ENCODE measurements around the gene SGSH. TPM values are rescaled to one million over a fixed set of nuclear protein-coding genes. Genes with fewer than 3 reads are reported as not detected.

Gene SGSH
- total RNA-seq, 4 donors from 2014 or later = 27.0 to 79.3 (median 31.2) TPM

DNA sequence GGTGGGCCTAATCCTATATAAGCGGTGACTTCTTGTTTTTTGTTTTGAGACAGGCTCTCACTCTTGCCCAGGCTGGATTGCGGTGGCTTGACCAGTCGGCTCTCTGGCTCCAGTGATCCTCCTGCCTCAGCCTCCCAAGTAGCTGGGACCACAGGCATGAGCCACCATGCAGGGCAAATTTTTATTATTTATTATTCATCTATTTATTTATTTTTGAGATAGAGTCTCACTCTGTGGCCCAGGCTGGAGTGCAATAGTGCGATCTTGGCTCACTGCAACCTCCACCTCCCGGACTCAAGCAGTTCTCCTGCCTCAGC, 35.9 kb upstream of the SGSH start:
- no peaks in the 10 kb centered on the region for H3K27me3 ChIP-seq
- peaks cover 25% of the 10 kb centered on the region for H3K4me1 ChIP-seq
- TF ChIP-seq CTCF (IDR thresholded peaks at IDR 0.05) = no peak
- no peak for TF ChIP-seq POLR2A (IDR thresholded peaks at IDR 0.05)
- no peak for TF ChIP-seq POLR2AphosphoS5 (IDR thresholded peaks at IDR 0.05)
- TF ChIP-seq EP300 (IDR thresholded peaks at IDR 0.05) = no peak
- no peak overlapping the region for H3K27ac ChIP-seq
- peaks cover 10% of the 10 kb centered on the region for H3K36me3 ChIP-seq
- H3K4me3 ChIP-seq = no peak overlapping the region
- 95% methylated on average over 5 of the region's 5 CpGs for WGBS
- DNase-seq (ENCODE audit: low spot score in 2 of 2) = no peak
- H3K9me3 ChIP-seq = no peaks in the 10 kb centered on the region

GRCh38 chr17:80254396-80255251, 34.5 kb upstream of the SGSH start:
- no peak for DNase-seq (ENCODE audit: low spot score in 2 of 2)
- Histone ChIP-seq H3K27me3 (no peaks in the 10 kb centered on the region), H3K4me3 (no peak overlapping the region), H3K4me1 (peaks cover 20% of the 10 kb centered on the region), H3K27ac (peak overlapping the region; percentile 65), H3K9me3 (no peaks in the 10 kb centered on the region), H3K36me3 (peaks cover 10% of the 10 kb centered on the region)
- WGBS = 54% methylated on average over 13 of the region's 13 CpGs
- TF ChIP-seq POLR2AphosphoS5 (IDR thresholded peaks at IDR 0.05) (peak in 2 of 3 donors; percentile 24 to 25), CTCF (IDR thresholded peaks at IDR 0.05) (no peak), EP300 (IDR thresholded peaks at IDR 0.05) (peak; percentile 13), POLR2A (IDR thresholded peaks at IDR 0.05) (no peak)

- Histone ChIP-seq H3K27ac (no peak overlapping the region), H3K4me3 (no peak overlapping the region), H3K4me1 (peaks cover 14% of the 10 kb centered on the region), H3K9me3 (no peaks in the 10 kb centered on the region), H3K27me3 (no peaks in the 10 kb centered on the region), H3K36me3 (peaks cover 15% of the 10 kb centered on the region)
- no peak for DNase-seq (ENCODE audit: low spot score in 2 of 2)
- WGBS = 85% methylated on average over 21 of the region's 21 CpGs
- no peak for TF ChIP-seq CTCF (IDR thresholded peaks at IDR 0.05)
- TF ChIP-seq POLR2AphosphoS5 (IDR thresholded peaks at IDR 0.05) = no peak
- TF ChIP-seq EP300 (IDR thresholded peaks at IDR 0.05) = no peak
- TF ChIP-seq POLR2A (IDR thresholded peaks at IDR 0.05) = no peak
Observed at GRCh38 chr17:80253631-80254395, 33.7 kb upstream of the SGSH start.

- no peak overlapping the region for H3K27ac ChIP-seq
- H3K27me3 ChIP-seq = no peaks in the 10 kb centered on the region
- peaks cover 14% of the 10 kb centered on the region for H3K4me1 ChIP-seq
- H3K36me3 ChIP-seq = peaks cover 24% of the 10 kb centered on the region
- 45% methylated on average over 13 of the region's 13 CpGs for WGBS
- no peak for DNase-seq (ENCODE audit: low spot score in 2 of 2)
- H3K4me3 ChIP-seq = no peak overlapping the region
- TF ChIP-seq POLR2A (IDR thresholded peaks at IDR 0.05) = no peak
- peak; percentile 12 to 73 for TF ChIP-seq CTCF (IDR thresholded peaks at IDR 0.05)
- H3K9me3 ChIP-seq = no peaks in the 10 kb centered on the region
Observed at GRCh38 chr17:80252871-80253270, 32.7 kb upstream of the SGSH start.

DNA sequence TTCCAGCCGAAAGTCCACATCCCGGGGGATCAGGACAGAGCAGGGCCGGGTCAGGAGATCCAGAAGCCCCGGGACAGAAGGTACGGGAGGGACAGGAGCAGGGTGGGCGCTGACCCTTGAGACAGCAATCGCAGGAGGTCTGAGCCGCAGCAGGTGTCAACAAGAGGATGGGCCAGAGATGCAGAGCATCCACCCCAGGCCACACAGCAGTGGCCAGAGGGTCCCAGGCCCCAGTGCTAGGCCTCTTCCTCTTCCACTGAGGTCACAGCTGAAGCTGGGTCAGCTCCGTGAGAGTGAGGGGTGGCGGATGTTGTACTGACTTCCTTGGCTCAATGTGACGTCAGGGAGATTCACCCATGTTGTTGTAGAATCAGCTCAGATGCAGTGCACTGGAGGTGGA, 31.8 kb upstream of the SGSH start:
- H3K9me3 ChIP-seq = no peaks in the 10 kb centered on the region
- no peaks in the 10 kb centered on the region for H3K27me3 ChIP-seq
- no peak for TF ChIP-seq POLR2AphosphoS5 (IDR thresholded peaks at IDR 0.05)
- no peak for TF ChIP-seq EP300 (IDR thresholded peaks at IDR 0.05)
- no peak for TF ChIP-seq CTCF (IDR thresholded peaks at IDR 0.05)
- no peak overlapping the region for H3K27ac ChIP-seq
- H3K36me3 ChIP-seq = peaks cover 28% of the 10 kb centered on the region
- peaks cover 14% of the 10 kb centered on the region for H3K4me1 ChIP-seq
- 98% methylated on average over 8 of the region's 11 CpGs for WGBS
- no peak for DNase-seq (ENCODE audit: low spot score in 2 of 2)
- H3K4me3 ChIP-seq = no peak overlapping the region

Measured in suprapubic skin (tissue), 4 donors.